GM23338 (cell line): Measurements from ENCODE around the gene AGBL2. TPM values are rescaled to one million over a fixed set of nuclear protein-coding genes. Genes with fewer than 3 reads are reported as not detected.
"Not testable (repeated sequence)": the region's sequence is repeated elsewhere in the genome, so short reads cannot be mapped to it uniquely, and the experiment has no call there.

Experiments
- ATAC-seq: fragments of 200-7000 bp; cut with Tn5 transposase; 3 replicates; pipeline ENCODE4 v1.9.1; 2020
- DNase-seq: peaks from one replicate; pipeline ENCODE4 v3.0.0-alpha.2; 2015; ENCODE audit warnings: low spot score
- H2AFZ ChIP-seq: fragments of 200-600 bp; sonication (generic); 2 replicates; pipeline ENCODE4 v1.8.0; 2016; ENCODE audit warnings: antibody characterized with exemption, mild to moderate bottlenecking, moderate library complexity
- H3F3A ChIP-seq: fragments of 200-600 bp; sonication (generic); replicated peaks from 2 replicates; pipeline ENCODE4 v1.8.0; 2017; ENCODE audit warnings: antibody characterized with exemption, mixed run types, low read depth
- H3K27ac ChIP-seq: fragments of 200-600 bp; sonication (generic); 2 replicates; pipeline ENCODE4 v1.6.1; 2016; ENCODE audit warnings: low read depth
- H3K27me3 ChIP-seq: fragments of 200-600 bp; sonication (generic); 2 replicates; pipeline ENCODE4 v1.8.0; 2016; ENCODE audit warnings: mild to moderate bottlenecking, mixed run types, moderate library complexity; ENCODE audit not compliant: insufficient read depth
- H3K36me3 ChIP-seq: fragments of 200-600 bp; sonication (generic); 2 replicates; pipeline ENCODE4 v1.8.0; 2016; ENCODE audit warnings: mild to moderate bottlenecking; ENCODE audit not compliant: insufficient read depth
- H3K4me1 ChIP-seq: fragments of 200-600 bp; sonication (generic); 2 replicates; pipeline ENCODE4 v1.8.0; 2016; ENCODE audit warnings: mild to moderate bottlenecking, moderate library complexity; ENCODE audit not compliant: insufficient read depth
- H3K4me2 ChIP-seq: fragments of 200-600 bp; sonication (generic); 2 replicates; pipeline ENCODE4 v1.7.1; 2017; ENCODE audit warnings: mixed run types
- H3K4me3 ChIP-seq: fragments of 200-600 bp; sonication (generic); 2 replicates; pipeline ENCODE4 v1.6.1; 2016; ENCODE audit warnings: mixed run types
- H3K79me2 ChIP-seq: fragments of 200-600 bp; sonication (generic); replicated peaks from 2 replicates; pipeline ENCODE4 v1.8.0; 2017; ENCODE audit warnings: mild to moderate bottlenecking; ENCODE audit not compliant: insufficient read depth
- H3K9me2 ChIP-seq: fragments of 200-600 bp; sonication (generic); 2 replicates; pipeline ENCODE4 v1.8.0; 2017; ENCODE audit not compliant: insufficient read depth
- H4K20me1 ChIP-seq: fragments of 200-600 bp; sonication (generic); replicated peaks from 2 replicates; pipeline ENCODE4 v1.8.0; 2017; ENCODE audit warnings: mild to moderate bottlenecking; ENCODE audit not compliant: insufficient read depth
- H3K27ac Mint-ChIP-seq: 2 replicates; pipeline ENCODE4 v1.8.0; 2020; ENCODE audit warnings: inconsistent platforms, mild to moderate bottlenecking, moderate library complexity, mixed read lengths
- H3K27me3 Mint-ChIP-seq: 3 replicates; pipeline ENCODE4 v1.8.0; 2022; ENCODE audit warnings: low read depth, mild to moderate bottlenecking, moderate library complexity, mixed read lengths, inconsistent platforms; ENCODE audit not compliant: insufficient read depth, poor library complexity
- H3K36me3 Mint-ChIP-seq: 3 replicates; pipeline ENCODE4 v1.8.0; 2021; ENCODE audit warnings: low read depth, mild to moderate bottlenecking, inconsistent platforms, moderate library complexity, mixed read lengths
- H3K4me1 Mint-ChIP-seq: 3 replicates; pipeline ENCODE4 v1.8.0; 2020; ENCODE audit warnings: mild to moderate bottlenecking, inconsistent platforms, mixed read lengths
- H3K4me3 Mint-ChIP-seq: 3 replicates; pipeline ENCODE4 v1.8.0; 2021; ENCODE audit warnings: moderate library complexity, mild to moderate bottlenecking, inconsistent platforms, mixed read lengths
- H3K9me3 Mint-ChIP-seq: 3 replicates; pipeline ENCODE4 v1.8.0; 2020; ENCODE audit warnings: moderate library complexity, mild to moderate bottlenecking, inconsistent platforms, mixed read lengths
- CREB1 ChIP-seq: fragments of 250-450 bp; sonication (Bioruptor Pico); IDR thresholded peaks from 2 replicates; pipeline ENCODE4 v1.5.0; 2020; ENCODE audit warnings: low read depth, mild to moderate bottlenecking, moderate library complexity
- REST ChIP-seq: IDR thresholded peaks from one replicate; pipeline ENCODE4 v1.6.1; 2018; ENCODE audit warnings: antibody characterized with exemption; ENCODE audit not compliant: unreplicated experiment
- STAT1 ChIP-seq: IDR thresholded peaks from one replicate; pipeline ENCODE4 v1.6.1; 2016; ENCODE audit warnings: antibody characterized with exemption; ENCODE audit not compliant: unreplicated experiment
- ZNF462 ChIP-seq: fragments of 250-450 bp; sonication (Bioruptor Pico); IDR thresholded peaks from 2 replicates; pipeline ENCODE4 v1.5.0; 2020; ENCODE audit warnings: mild to moderate bottlenecking, moderate library complexity
- polyA plus RNA-seq: library from polyadenylated mRNA; unstranded; fragments of >200 nt; fragmentation: Nextera tagmentation; extraction: Ambion mirVana; gene quantifications from 2 replicates; pipeline ENCODE4 v1.2.1, GENCODE V29; 2016
- total RNA-seq: library from RNA; depleted of rRNA; stranded (reverse); fragments of >200 nt; shearing (Covaris generic); gene quantifications from 2 replicates; pipeline ENCODE4 v1.2.3, GENCODE V29; 2014

Gene AGBL2
- total and polyA plus RNA-seq, 2 experiments from 2014 or later = 5.1 to 5.6 TPM

- no peak for TF ChIP-seq REST
- TF ChIP-seq STAT1 = no peak
- no peak overlapping the region for H3K4me3 ChIP-seq
- no peak overlapping the region for H3K4me2 ChIP-seq
- H3K4me1 ChIP-seq = peaks cover 9% of the 10 kb centered on the region
- no peak for ATAC-seq
- H2AFZ ChIP-seq = no peak overlapping the region
- Mint-ChIP-seq H3K4me3 (no peak overlapping the region), H3K9me3 (peaks cover 9% of the 10 kb centered on the region; the same call in 2 of the 3 replicates), H3K27ac (no peak overlapping the region), H3K36me3 (peaks cover 21% of the 10 kb centered on the region), H3K27me3 (peaks cover 10% of the 10 kb centered on the region), H3K4me1 (peaks cover 26% of the 10 kb centered on the region)
- H3K36me3 ChIP-seq = peaks cover 5% of the 10 kb centered on the region; the same call in 1 of the 2 replicates
- H3K27me3 ChIP-seq = no peaks in the 10 kb centered on the region
- no peaks in the 10 kb centered on the region for H3K9me2 ChIP-seq
- peaks cover 16% of the 10 kb centered on the region for H3F3A ChIP-seq
- H3K79me2 ChIP-seq = no peaks in the 10 kb centered on the region
- no peak for DNase-seq
- H3K27ac ChIP-seq = no peak overlapping the region
- no peaks in the 10 kb centered on the region for H4K20me1 ChIP-seq
Observed at GRCh38 chr11:47711816-47712215, 3.4 kb downstream of the AGBL2 start.

- Histone ChIP-seq H4K20me1 (no peaks in the 10 kb centered on the region), H3K79me2 (no peaks in the 10 kb centered on the region), H2AFZ (peak overlapping the region; percentile 39; the same call in 1 of the 2 replicates), H3K27me3 (no peaks in the 10 kb centered on the region), H3K36me3 (no peaks in the 10 kb centered on the region), H3K9me2 (no peaks in the 10 kb centered on the region), H3K4me1 (peaks cover 9% of the 10 kb centered on the region), H3K4me3 (no peak overlapping the region), H3F3A (peaks cover 10% of the 10 kb centered on the region), H3K4me2 (no peak overlapping the region), H3K27ac (no peak overlapping the region)
- Mint-ChIP-seq H3K9me3 (peaks cover 9% of the 10 kb centered on the region; the same call in 2 of the 3 replicates), H3K4me3 (no peak overlapping the region), H3K4me1 (peaks cover 26% of the 10 kb centered on the region), H3K27me3 (peaks cover 10% of the 10 kb centered on the region), H3K27ac (no peak overlapping the region), H3K36me3 (peaks cover 15% of the 10 kb centered on the region)
- TF ChIP-seq CREB1 (CRISPR knock-in tag) (no peak), ZNF462 (CRISPR knock-in tag) (no peak), STAT1 (no peak)
- ATAC-seq = peak; percentile 16
- DNase-seq = peak; percentile 62
Observed at GRCh38 chr11:47711225-47711624, 3.9 kb downstream of the AGBL2 start.

- H3K27me3 ChIP-seq, H3K4me3 ChIP-seq, DNase-seq, ATAC-seq, H3K36me3 ChIP-seq, H3K4me3 Mint-ChIP-seq, H4K20me1 ChIP-seq, H3K27ac Mint-ChIP-seq, H3K27me3 Mint-ChIP-seq, H3K79me2 ChIP-seq, H3K4me2 ChIP-seq, H3K27ac ChIP-seq, H3K9me2 ChIP-seq, H3K4me1 ChIP-seq, H3K9me3 Mint-ChIP-seq, H3F3A ChIP-seq, H2AFZ ChIP-seq: not testable (repeated sequence)
- Mint-ChIP-seq H3K4me1 (peaks cover 15% of the 10 kb centered on the region), H3K36me3 (peaks cover 12% of the 10 kb centered on the region)
Observed at GRCh38 chr11:47707275-47707786, 7.8 kb downstream of the AGBL2 start.
